HG03045 (cell line): ENCODE data around the gene NUDT16L1.

Experiments
- ATAC-seq: cut with Tn5 transposase; IDR thresholded peaks from one replicate; pipeline ENCODE4 v1.9.1; 2021; ENCODE audit warnings: mild to moderate bottlenecking, moderate library complexity; ENCODE audit not compliant: unreplicated experiment

The NUDT16L1 gene

GRCh38 chr16:4693956-4694641, 737 bp downstream of the NUDT16L1 start:
- ATAC-seq: no peak

DNA sequence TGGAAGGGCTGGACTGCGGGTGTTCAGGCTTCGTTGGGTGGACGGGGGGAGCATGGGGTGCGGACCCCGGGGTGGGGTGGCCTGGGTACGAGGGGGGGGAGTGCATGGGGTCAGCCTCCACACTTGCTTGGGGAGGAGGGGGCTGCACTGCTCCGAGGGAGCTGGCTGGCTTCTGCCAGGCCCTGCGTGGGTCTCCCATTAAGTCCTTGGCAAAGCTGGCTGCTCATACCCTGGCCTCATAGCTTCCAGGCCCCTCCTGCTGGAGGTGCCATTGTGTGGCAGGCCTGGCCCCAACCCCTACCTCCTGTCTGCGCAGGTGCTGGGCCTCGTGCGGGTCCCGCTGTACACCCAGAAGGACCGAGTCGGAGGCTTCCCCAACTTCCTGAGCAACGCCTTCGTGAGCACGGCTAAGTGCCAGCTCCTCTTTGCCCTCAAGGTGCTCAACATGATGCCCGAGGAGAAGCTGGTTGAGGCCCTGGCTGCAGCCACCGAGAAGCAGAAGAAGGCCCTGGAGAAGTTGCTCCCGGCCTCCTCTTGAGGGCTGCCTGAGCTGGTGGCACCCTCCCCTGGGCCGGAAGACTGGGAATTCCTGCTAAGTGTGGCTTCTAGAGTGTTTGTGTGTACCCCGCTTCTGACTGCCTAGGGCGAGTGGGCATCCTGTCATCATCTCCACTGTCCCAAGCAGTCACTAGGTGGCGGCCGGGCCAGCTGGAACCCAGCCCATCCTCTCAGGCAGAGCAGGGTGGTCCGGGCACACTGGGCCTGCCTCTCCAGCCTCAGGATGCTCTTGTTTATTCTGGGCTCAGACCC, 1.5 kb downstream of the NUDT16L1 start:
- ATAC-seq: no peak

DNA sequence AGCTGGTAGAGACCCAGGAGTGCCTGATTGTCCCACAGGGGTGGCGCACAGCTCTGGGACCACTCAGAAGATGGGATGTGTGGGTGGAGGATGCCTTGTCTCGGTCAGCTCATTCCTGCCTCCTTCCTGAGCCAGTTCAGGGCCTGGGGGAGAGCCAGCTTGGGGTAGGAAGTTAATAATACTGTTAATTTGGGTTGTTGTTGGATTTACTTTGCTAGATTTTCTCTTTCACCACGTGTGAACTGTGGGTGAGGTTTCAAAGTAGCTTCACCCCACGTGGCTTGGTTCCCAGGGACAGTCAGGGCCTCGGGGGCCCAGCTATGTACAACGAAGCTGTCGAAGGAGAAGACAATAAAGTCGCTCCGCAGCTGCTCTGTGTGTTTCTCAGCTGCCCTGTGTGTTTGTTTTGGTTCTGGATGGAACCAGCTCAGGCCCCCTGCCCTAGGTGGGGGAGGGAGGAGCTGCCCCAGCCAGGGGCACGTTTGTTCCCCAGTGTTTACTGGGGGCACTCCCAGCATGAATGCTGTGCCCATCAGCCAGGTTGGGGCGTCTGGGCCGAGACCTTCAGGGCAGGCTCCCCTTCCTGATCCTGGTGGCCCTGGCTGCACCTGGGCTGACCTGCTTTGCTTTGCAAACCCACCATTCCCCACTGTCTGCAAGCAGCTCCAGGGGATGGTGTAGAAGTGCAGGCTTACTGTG, 2.3 kb downstream of the NUDT16L1 start:
- no peak for ATAC-seq

GRCh38 chr16:4696172-4696904, 3.0 kb downstream of the NUDT16L1 start:
- no peak for ATAC-seq

DNA sequence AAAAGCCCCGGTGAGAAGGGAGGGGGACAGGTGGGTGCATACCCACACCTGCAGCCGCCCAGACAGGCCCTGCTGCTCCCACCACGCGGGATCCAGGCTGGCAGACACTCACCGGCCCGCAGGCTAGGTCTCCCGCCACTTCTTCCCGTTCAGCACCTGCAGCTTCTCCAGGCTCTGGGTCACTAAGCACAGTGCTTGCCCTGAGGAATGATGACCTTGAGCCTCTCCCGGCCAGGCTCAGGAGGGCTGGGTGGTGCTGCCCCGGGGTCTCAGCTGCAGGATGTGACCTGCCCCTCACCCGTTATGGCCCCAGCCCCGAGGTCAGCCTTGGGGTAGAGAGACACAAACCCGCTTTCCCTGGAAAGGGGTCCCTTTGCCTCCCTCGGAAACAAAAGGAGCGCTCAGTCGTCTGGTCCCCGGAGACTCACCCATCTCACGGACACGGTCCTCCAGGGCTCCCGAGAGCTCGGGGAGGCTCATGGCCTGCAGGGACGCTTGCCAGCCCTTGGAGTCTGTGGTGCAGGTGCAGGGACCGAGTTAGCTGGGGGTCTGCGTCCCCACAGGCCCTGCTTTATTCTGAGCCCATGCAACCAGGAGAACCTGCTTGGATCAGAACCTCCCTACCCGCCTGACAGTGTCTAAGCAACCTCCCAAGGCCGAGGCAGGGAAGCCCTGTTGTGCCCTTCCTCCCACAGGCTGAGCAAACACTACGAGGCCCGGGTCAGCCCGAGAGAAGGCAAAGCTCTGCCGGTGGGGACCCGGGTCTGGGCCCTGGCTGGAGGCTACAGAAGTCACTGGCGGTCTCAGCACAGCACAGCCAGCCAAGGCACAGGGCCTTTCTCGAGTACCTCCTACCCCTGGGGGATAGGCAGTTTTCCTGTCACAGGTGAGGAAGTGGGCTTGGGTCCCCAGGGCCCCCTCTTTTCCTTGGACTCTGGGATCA, 3.8 kb downstream of the NUDT16L1 start:
- ATAC-seq: no peak

GRCh38 chr16:4697848-4698291, 4.5 kb downstream of the NUDT16L1 start:
- no peak for ATAC-seq

GRCh38 chr16:4698321-4699045, 5.1 kb downstream of the NUDT16L1 start:
- ATAC-seq: no peak

GRCh38 chr16:4699046-4699556, 5.7 kb downstream of the NUDT16L1 start:
- no peak for ATAC-seq

GRCh38 chr16:4700380-4700996, 7.1 kb downstream of the NUDT16L1 start:
- ATAC-seq: no peak

- no peak for ATAC-seq
These were observed 7.8 kb downstream of the NUDT16L1 start for GRCh38 chr16:4700997-4701743.

- no peak for ATAC-seq
These were observed 8.6 kb downstream of the NUDT16L1 start for GRCh38 chr16:4701791-4702465.

- no peak for ATAC-seq
These were observed 9.1 kb downstream of the NUDT16L1 start for GRCh38 chr16:4702466-4702808.

GRCh38 chr16:4703906-4704305, 10.5 kb downstream of the NUDT16L1 start:
- ATAC-seq: no peak

DNA sequence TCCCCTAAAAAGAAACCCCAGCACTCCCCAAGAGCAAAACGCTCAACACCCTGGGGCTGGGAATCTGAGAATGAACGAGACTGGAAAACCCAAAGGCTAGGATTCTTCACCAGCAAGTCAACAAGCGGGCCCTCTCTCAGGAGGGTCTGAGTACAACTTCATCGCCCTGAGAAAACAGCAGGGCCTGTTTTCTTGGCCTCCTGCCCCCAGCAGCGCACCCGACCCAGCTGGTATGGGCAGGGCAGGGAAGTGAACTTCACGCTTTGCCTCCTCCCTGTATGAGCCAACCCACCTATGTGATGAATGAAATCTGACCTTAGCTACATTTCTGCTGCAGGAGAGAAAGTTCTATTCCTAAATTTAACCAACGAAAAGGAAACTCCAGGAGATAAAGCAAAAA, 11.1 kb downstream of the NUDT16L1 start:
- no peak for ATAC-seq

GRCh38 chr16:4704913-4705312, 11.6 kb downstream of the NUDT16L1 start:
- no peak for ATAC-seq

DNA sequence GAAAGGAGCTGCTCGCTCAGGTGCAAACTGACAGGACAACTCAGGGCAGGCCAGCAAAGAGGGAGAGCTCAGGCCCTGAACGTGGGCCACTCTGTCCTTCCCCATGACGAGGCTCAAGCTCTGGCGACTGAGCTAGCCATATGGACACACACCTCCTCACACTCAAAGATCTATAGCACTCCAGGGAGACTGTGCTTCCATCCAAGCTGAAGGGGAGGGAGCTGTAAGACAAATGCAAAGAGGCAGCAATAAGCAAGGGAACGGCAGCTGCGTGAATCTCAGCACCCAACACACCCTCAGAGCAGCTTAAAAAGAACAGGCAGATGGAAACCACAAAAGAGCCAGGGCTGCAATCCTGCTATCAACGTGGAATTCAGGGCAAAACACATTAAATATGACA, 13.5 kb downstream of the NUDT16L1 start:
- ATAC-seq: no peak

DNA sequence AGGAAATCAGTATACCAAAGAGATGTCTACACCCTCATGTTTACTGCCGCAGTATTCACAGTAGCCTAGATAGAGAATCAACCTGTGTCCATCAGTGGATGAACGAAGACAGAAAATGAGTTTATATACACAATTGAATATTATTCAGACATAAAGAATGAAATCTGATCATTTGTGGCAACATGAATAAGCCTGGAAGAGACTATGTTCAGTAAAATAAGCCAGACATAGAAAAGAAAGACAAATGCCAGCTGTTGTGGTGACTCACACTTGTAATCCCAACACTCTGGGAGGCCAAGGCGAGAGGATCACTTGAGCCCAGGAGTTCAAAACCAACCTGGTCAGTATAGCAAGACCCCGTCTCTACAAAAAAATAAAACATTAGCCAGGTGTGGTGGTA, 16.1 kb downstream of the NUDT16L1 start:
- ATAC-seq: no peak
